PFSK-1 (cell line): ENCODE results near the gene SLC7A6OS.

Source experiments
- FOXP2 ChIP-seq: optimal IDR thresholded peaks from 2 replicates; pipeline ENCODE3; 2011; ENCODE audit warnings: borderline replicate concordance, control low read depth, inconsistent platforms; ENCODE audit not compliant: insufficient read depth; ENCODE audit errors: extremely low read length, extremely low read depth
- POLR2AphosphoS5 ChIP-seq: IDR thresholded peaks from 2 replicates; pipeline ENCODE4 v1.6.1; 2012; ENCODE audit warnings: low read depth, mild to moderate bottlenecking, control low read depth, low read length, moderate library complexity
- SIN3A ChIP-seq: IDR thresholded peaks from 2 replicates; pipeline ENCODE4 v1.6.1; 2012; ENCODE audit warnings: mild to moderate bottlenecking, low read length, moderate library complexity, borderline replicate concordance; ENCODE audit not compliant: insufficient read depth
- TAF1 ChIP-seq: IDR thresholded peaks from 2 replicates; pipeline ENCODE4 v1.6.1; 2012; ENCODE audit warnings: low read length, control low read depth, borderline replicate concordance; ENCODE audit not compliant: insufficient read depth
- TF ChIP-seq, protein P1 (sequence below), 2 experiments: IDR thresholded peaks; 2 replicates each; pipeline versions ENCODE4 v1.6.1 to v1.8.0; 2011 to 2012; ENCODE audit warnings: low read depth in 2 of 2, low read length in 2 of 2, control low read depth in 1 of 2, inconsistent platforms in 1 of 2, mild to moderate bottlenecking in 1 of 2, moderate library complexity in 1 of 2; ENCODE audit not compliant: insufficient read depth in 1 of 2

- TF ChIP-seq TAF1 (no peak), POLR2AphosphoS5 (no peak), FOXP2 (no peak), SIN3A (no peak)
- TF ChIP-seq, protein P1, sequence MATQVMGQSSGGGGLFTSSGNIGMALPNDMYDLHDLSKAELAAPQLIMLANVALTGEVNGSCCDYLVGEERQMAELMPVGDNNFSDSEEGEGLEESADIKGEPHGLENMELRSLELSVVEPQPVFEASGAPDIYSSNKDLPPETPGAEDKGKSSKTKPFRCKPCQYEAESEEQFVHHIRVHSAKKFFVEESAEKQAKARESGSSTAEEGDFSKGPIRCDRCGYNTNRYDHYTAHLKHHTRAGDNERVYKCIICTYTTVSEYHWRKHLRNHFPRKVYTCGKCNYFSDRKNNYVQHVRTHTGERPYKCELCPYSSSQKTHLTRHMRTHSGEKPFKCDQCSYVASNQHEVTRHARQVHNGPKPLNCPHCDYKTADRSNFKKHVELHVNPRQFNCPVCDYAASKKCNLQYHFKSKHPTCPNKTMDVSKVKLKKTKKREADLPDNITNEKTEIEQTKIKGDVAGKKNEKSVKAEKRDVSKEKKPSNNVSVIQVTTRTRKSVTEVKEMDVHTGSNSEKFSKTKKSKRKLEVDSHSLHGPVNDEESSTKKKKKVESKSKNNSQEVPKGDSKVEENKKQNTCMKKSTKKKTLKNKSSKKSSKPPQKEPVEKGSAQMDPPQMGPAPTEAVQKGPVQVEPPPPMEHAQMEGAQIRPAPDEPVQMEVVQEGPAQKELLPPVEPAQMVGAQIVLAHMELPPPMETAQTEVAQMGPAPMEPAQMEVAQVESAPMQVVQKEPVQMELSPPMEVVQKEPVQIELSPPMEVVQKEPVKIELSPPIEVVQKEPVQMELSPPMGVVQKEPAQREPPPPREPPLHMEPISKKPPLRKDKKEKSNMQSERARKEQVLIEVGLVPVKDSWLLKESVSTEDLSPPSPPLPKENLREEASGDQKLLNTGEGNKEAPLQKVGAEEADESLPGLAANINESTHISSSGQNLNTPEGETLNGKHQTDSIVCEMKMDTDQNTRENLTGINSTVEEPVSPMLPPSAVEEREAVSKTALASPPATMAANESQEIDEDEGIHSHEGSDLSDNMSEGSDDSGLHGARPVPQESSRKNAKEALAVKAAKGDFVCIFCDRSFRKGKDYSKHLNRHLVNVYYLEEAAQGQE (IDR thresholded peaks at IDR 0.05; ENCODE audit: insufficient read depth in 1 of 2, low read depth in 2 of 2, low read length in 2 of 2) = no peak
Measured at GRCh38 chr16:68272507-68273209, 38.1 kb downstream of the SLC7A6OS start.
